PFSK-1 (cell line): Measurements from ENCODE around the gene RASAL2.

Experiments
- FOXP2 ChIP-seq: optimal IDR thresholded peaks from 2 replicates; pipeline ENCODE3; 2011; ENCODE audit warnings: borderline replicate concordance, control low read depth, inconsistent platforms; ENCODE audit not compliant: insufficient read depth; ENCODE audit errors: extremely low read length, extremely low read depth
- POLR2AphosphoS5 ChIP-seq: IDR thresholded peaks from 2 replicates; pipeline ENCODE4 v1.6.1; 2012; ENCODE audit warnings: low read depth, mild to moderate bottlenecking, control low read depth, low read length, moderate library complexity
- SIN3A ChIP-seq: IDR thresholded peaks from 2 replicates; pipeline ENCODE4 v1.6.1; 2012; ENCODE audit warnings: mild to moderate bottlenecking, low read length, moderate library complexity, borderline replicate concordance; ENCODE audit not compliant: insufficient read depth
- TAF1 ChIP-seq: IDR thresholded peaks from 2 replicates; pipeline ENCODE4 v1.6.1; 2012; ENCODE audit warnings: low read length, control low read depth, borderline replicate concordance; ENCODE audit not compliant: insufficient read depth
- TF ChIP-seq, protein P1 (sequence below), 2 experiments: IDR thresholded peaks; 2 replicates each; pipeline versions ENCODE4 v1.6.1 to v1.8.0; 2011 to 2012; ENCODE audit warnings: low read depth in 2 of 2, low read length in 2 of 2, control low read depth in 1 of 2, inconsistent platforms in 1 of 2, mild to moderate bottlenecking in 1 of 2, moderate library complexity in 1 of 2; ENCODE audit not compliant: insufficient read depth in 1 of 2

RASAL2 gene

GRCh38 chr1:178345807-178346206 is 251.9 kb downstream of the RASAL2 start:
- TF ChIP-seq, protein P1, sequence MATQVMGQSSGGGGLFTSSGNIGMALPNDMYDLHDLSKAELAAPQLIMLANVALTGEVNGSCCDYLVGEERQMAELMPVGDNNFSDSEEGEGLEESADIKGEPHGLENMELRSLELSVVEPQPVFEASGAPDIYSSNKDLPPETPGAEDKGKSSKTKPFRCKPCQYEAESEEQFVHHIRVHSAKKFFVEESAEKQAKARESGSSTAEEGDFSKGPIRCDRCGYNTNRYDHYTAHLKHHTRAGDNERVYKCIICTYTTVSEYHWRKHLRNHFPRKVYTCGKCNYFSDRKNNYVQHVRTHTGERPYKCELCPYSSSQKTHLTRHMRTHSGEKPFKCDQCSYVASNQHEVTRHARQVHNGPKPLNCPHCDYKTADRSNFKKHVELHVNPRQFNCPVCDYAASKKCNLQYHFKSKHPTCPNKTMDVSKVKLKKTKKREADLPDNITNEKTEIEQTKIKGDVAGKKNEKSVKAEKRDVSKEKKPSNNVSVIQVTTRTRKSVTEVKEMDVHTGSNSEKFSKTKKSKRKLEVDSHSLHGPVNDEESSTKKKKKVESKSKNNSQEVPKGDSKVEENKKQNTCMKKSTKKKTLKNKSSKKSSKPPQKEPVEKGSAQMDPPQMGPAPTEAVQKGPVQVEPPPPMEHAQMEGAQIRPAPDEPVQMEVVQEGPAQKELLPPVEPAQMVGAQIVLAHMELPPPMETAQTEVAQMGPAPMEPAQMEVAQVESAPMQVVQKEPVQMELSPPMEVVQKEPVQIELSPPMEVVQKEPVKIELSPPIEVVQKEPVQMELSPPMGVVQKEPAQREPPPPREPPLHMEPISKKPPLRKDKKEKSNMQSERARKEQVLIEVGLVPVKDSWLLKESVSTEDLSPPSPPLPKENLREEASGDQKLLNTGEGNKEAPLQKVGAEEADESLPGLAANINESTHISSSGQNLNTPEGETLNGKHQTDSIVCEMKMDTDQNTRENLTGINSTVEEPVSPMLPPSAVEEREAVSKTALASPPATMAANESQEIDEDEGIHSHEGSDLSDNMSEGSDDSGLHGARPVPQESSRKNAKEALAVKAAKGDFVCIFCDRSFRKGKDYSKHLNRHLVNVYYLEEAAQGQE (IDR thresholded peaks at IDR 0.05; ENCODE audit: insufficient read depth in 1 of 2, low read depth in 2 of 2, low read length in 2 of 2): no peak
- no peak for TF ChIP-seq SIN3A
- no peak for TF ChIP-seq TAF1
- TF ChIP-seq POLR2AphosphoS5: no peak
- TF ChIP-seq FOXP2: no peak

DNA sequence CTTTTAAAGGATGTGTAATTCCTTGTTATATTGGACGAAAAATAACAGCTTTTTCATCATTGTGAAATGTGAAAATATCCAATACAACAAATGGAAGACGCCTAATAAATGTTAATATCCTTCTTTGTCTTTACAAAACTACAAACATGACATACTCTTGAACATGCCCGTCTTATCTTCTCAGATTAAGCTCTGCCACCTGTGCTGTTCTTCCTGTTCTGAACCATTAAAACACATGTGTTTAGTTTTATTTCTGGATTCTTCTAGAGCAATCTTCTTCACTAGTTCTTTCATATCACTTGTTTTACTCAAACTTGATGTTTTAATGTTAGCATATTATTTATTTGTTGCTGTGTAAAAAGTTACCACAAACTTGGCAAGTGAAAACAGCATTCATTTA is 255.9 kb downstream of the RASAL2 start:
- TF ChIP-seq SIN3A (no peak), POLR2AphosphoS5 (no peak), FOXP2 (no peak), TAF1 (no peak)
- TF ChIP-seq, protein P1 (IDR thresholded peaks at IDR 0.05; ENCODE audit: insufficient read depth in 1 of 2, low read depth in 2 of 2, low read length in 2 of 2): no peak

- TF ChIP-seq FOXP2 (no peak), SIN3A (no peak), TAF1 (no peak), POLR2AphosphoS5 (no peak)
- TF ChIP-seq, protein P1 (IDR thresholded peaks at IDR 0.05; ENCODE audit: insufficient read depth in 1 of 2, low read depth in 2 of 2, low read length in 2 of 2): no peak
Observed at GRCh38 chr1:178352790-178353416, 259.0 kb downstream of the RASAL2 start.

- TF ChIP-seq SIN3A: no peak
- TF ChIP-seq, protein P1 (IDR thresholded peaks at IDR 0.05; ENCODE audit: insufficient read depth in 1 of 2, low read depth in 2 of 2, low read length in 2 of 2): no peak
- TF ChIP-seq POLR2AphosphoS5: no peak
- no peak for TF ChIP-seq TAF1
- no peak for TF ChIP-seq FOXP2
Observed at GRCh38 chr1:178353524-178353923, 259.6 kb downstream of the RASAL2 start.

DNA sequence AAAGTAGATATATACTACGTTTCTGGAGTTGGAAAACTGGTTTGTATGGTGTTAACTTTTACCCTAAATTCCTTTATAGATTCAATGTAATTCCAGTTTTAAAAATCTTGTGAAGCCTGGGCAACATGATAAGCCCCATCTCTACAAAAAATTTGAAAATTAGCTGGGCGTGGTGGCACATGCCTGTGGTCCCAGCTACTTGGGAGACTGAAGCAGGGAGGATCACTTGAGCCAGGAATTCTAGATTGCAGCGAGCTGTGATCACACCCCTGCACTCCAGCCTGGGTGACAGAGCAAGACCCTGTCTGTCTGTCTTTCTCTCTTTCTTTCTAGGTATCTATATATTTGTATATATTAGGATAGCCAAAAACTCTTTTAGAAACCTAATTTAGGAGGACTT is 260.9 kb downstream of the RASAL2 start:
- no peak for TF ChIP-seq TAF1
- TF ChIP-seq POLR2AphosphoS5: no peak
- TF ChIP-seq FOXP2: no peak
- TF ChIP-seq, protein P1 (IDR thresholded peaks at IDR 0.05; ENCODE audit: insufficient read depth in 1 of 2, low read depth in 2 of 2, low read length in 2 of 2): no peak
- TF ChIP-seq SIN3A: no peak
